ENCODE data around the gene ZNF667.

ZNF667 gene

GRCh38 chr19:56393119-56394012 lies 83.8 kb downstream of the ZNF667 start, which contains the start of gene ZNF582:
Gene ZNF582, minus strand, starts transcription at chr19:56393534. Its CDS starts 1,782 bp downstream, at chr19:56391752.
- peak; percentile 81 for TF ChIP-seq CTCF (IDR thresholded peaks at IDR 0.05; ENCODE audit: low read depth, low read length)
- peak within 1 kb of the TSS; percentile 82 for H3K4me3 ChIP-seq (ENCODE audit: low read depth, low read length)

Data from WI38 (cell line).